ENCODE data around the gene SPATC1L.

The SPATC1L gene

GRCh38 chr21:46183910-46184624 is at the start of gene SPATC1L:
TSS of gene SPATC1L (minus strand) at chr21:46184459. CDS start at chr21:46182816, 1,643 bp downstream.
- H3K4me3 ChIP-seq (ENCODE audit: low read depth, low read length): peak within 1 kb of the TSS; percentile 99
- peak; percentile 39 for DNase-seq (ENCODE audit: low read depth)
- TF ChIP-seq, protein P1, sequence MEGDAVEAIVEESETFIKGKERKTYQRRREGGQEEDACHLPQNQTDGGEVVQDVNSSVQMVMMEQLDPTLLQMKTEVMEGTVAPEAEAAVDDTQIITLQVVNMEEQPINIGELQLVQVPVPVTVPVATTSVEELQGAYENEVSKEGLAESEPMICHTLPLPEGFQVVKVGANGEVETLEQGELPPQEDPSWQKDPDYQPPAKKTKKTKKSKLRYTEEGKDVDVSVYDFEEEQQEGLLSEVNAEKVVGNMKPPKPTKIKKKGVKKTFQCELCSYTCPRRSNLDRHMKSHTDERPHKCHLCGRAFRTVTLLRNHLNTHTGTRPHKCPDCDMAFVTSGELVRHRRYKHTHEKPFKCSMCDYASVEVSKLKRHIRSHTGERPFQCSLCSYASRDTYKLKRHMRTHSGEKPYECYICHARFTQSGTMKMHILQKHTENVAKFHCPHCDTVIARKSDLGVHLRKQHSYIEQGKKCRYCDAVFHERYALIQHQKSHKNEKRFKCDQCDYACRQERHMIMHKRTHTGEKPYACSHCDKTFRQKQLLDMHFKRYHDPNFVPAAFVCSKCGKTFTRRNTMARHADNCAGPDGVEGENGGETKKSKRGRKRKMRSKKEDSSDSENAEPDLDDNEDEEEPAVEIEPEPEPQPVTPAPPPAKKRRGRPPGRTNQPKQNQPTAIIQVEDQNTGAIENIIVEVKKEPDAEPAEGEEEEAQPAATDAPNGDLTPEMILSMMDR (IDR thresholded peaks at IDR 0.05; ENCODE audit: control insufficient read depth, extremely low read depth, insufficient read depth): no peak

GRCh38 chr21:46229923-46230260 is 45.6 kb upstream of the SPATC1L start:
- DNase-seq (ENCODE audit: low read depth): no peak
- TF ChIP-seq, protein P1 (IDR thresholded peaks at IDR 0.05; ENCODE audit: control insufficient read depth, extremely low read depth, insufficient read depth): no peak
- H3K4me3 ChIP-seq (ENCODE audit: low read depth, low read length): peak overlapping the region; percentile 72

GRCh38 chr21:46229133-46229922 is 45.1 kb upstream of the SPATC1L start:
- TF ChIP-seq, protein P1 (IDR thresholded peaks at IDR 0.05; ENCODE audit: control insufficient read depth, extremely low read depth, insufficient read depth): peak; percentile 67
- no peak for DNase-seq (ENCODE audit: low read depth)
- peak overlapping the region; percentile 72 for H3K4me3 ChIP-seq (ENCODE audit: low read depth, low read length)

GRCh38 chr21:46228345-46229051 is 44.2 kb upstream of the SPATC1L start, which contains the start of gene LSS:
TSS of gene LSS (minus strand) at chr21:46228774. CDS start at chr21:46228745, 29 bp downstream.
- peak; percentile 91 for DNase-seq (ENCODE audit: low read depth)
- TF ChIP-seq, protein P1 (IDR thresholded peaks at IDR 0.05; ENCODE audit: control insufficient read depth, extremely low read depth, insufficient read depth): no peak

DNA sequence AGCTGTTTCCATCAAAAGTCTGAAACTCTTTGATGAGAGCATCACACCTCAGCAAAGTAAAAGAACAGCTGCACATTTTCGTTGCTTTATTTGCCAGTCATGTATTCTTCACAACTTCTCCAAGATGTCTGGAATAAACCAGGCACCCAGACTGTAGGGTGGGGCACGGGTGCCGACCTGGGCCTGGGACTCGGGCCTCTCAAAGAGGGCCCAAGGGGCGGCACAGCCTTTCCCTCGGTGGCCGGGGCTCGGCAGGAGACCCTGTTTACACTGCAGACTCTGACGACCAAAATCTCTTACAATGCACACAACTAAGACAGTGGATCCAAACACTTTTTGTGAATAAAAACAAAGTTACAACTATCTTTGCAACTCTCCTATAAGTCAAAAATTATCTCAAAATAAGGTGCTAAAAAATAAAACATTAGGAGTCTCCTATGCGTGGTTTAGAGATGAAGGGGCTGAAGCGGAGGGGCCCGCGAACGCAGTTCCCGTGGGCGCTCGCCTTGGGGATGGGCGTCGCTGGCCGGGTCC is 43.6 kb upstream of the SPATC1L start:
- TF ChIP-seq, protein P1 (IDR thresholded peaks at IDR 0.05; ENCODE audit: control insufficient read depth, extremely low read depth, insufficient read depth): no peak
- H3K4me3 ChIP-seq (ENCODE audit: low read depth, low read length): peak overlapping the region; percentile 78
- DNase-seq (ENCODE audit: low read depth): no peak

More at GRCh38 chr21:46228345-46229051, 44.2 kb upstream of the SPATC1L start, which contains the start of gene LSS:
- H3K4me3 ChIP-seq (ENCODE audit: low read depth, low read length): peak within 1 kb of the TSS; percentile 78

- TF ChIP-seq, protein P1 (IDR thresholded peaks at IDR 0.05; ENCODE audit: control insufficient read depth, extremely low read depth, insufficient read depth): no peak
These were observed 42.8 kb upstream of the SPATC1L start for GRCh38 chr21:46226920-46227599.

More at GRCh38 chr21:46226920-46227599, 42.8 kb upstream of the SPATC1L start:
- DNase-seq (ENCODE audit: low read depth): no peak
- H3K4me3 ChIP-seq (ENCODE audit: low read depth, low read length): peak overlapping the region; percentile 78
